Neuronal stem cell (in vitro differentiated cells): Measurements from ENCODE around the gene RAB25.
A peak's percentile ranks its signal among the peaks of the same experiment; 100 is the strongest.

ENCODE experiments used
- DNase-seq: peaks from one replicate; pipeline ENCODE4 v3.0.0-alpha.2; 2013; ENCODE audit warnings: low spot score
- H2AFZ ChIP-seq: one replicate; pipeline ENCODE4 v1.6.1; 2013; ENCODE audit warnings: mild to moderate bottlenecking, low read length, inconsistent platforms
- H2AK5ac ChIP-seq: 2 replicates; pipeline ENCODE4 v1.6.1; 2013; ENCODE audit warnings: low read depth, mild to moderate bottlenecking, inconsistent platforms, low read length, moderate library complexity, mixed read lengths
- H2BK120ac ChIP-seq: 2 replicates; pipeline ENCODE4 v1.6.1; 2013; ENCODE audit warnings: low read depth, mild to moderate bottlenecking, inconsistent platforms, low read length, moderate library complexity, mixed read lengths
- H2BK12ac ChIP-seq: one replicate; pipeline ENCODE4 v1.6.1; 2013; ENCODE audit warnings: low read length, inconsistent platforms
- H2BK15ac ChIP-seq: 2 replicates; pipeline ENCODE4 v1.6.1; 2013; ENCODE audit warnings: mild to moderate bottlenecking, low read length, inconsistent platforms, mixed read lengths
- H2BK5ac ChIP-seq: one replicate; pipeline ENCODE4 v1.6.1; 2013; ENCODE audit warnings: inconsistent platforms, mild to moderate bottlenecking, low read length, moderate library complexity
- H3K14ac ChIP-seq: one replicate; pipeline ENCODE4 v1.6.1; 2013; ENCODE audit warnings: low read length, inconsistent platforms
- H3K18ac ChIP-seq: 2 replicates; pipeline ENCODE4 v1.6.1; 2013; ENCODE audit warnings: low read length, inconsistent platforms
- H3K23ac ChIP-seq: 2 replicates; pipeline ENCODE4 v1.6.1; 2013; ENCODE audit warnings: low read depth, mild to moderate bottlenecking, mixed read lengths, low read length, inconsistent platforms; ENCODE audit not compliant: poor library complexity
- H3K27ac ChIP-seq: replicated peaks from 3 replicates; pipeline ENCODE4 v1.5.1; 2013; ENCODE audit warnings: low read length, inconsistent platforms
- H3K27me3 ChIP-seq, 3 experiments: 2 replicates each; pipeline ENCODE4 v1.6.1; 2013; ENCODE audit warnings: low read length in 3 of 3, mild to moderate bottlenecking in 2 of 3, inconsistent platforms in 1 of 3, low read depth in 1 of 3, mixed read lengths in 1 of 3, moderate library complexity in 1 of 3; ENCODE audit not compliant: control insufficient read depth in 3 of 3, insufficient read depth in 3 of 3
- H3K36me3 ChIP-seq, 2 donors: replicated peaks in 1 of 2; 2 replicates each; pipeline ENCODE4 v1.6.1; 2013; ENCODE audit warnings: low read length in 2 of 2; ENCODE audit not compliant: control insufficient read depth in 2 of 2, insufficient read depth in 2 of 2
- H3K4ac ChIP-seq: 2 replicates; pipeline ENCODE4 v1.6.1; 2013; ENCODE audit warnings: inconsistent platforms, mild to moderate bottlenecking, low read length, moderate library complexity
- H3K4me1 ChIP-seq, 2 donors: 1 replicate in 1 of 2; 2 replicates in 1 of 2; pipeline ENCODE4 v1.6.1; 2013; ENCODE audit warnings: low read length in 2 of 2, low read depth in 1 of 2; ENCODE audit not compliant: control insufficient read depth in 2 of 2, insufficient read depth in 1 of 2
- H3K4me2 ChIP-seq: one replicate; pipeline ENCODE4 v1.6.1; 2013; ENCODE audit warnings: mild to moderate bottlenecking, low read length, inconsistent platforms; ENCODE audit not compliant: insufficient read depth, poor library complexity, severe bottlenecking
- H3K4me3 ChIP-seq, 2 donors: 2 replicates each; pipeline ENCODE4 v1.5.1; 2013; ENCODE audit warnings: low read length in 2 of 2, mild to moderate bottlenecking in 2 of 2, inconsistent platforms in 1 of 2, moderate library complexity in 1 of 2
- H3K79me1 ChIP-seq: one replicate; pipeline ENCODE4 v1.6.1; 2013; ENCODE audit warnings: low read depth, mild to moderate bottlenecking, inconsistent platforms, low read length, moderate library complexity
- H3K9ac ChIP-seq: one replicate; pipeline ENCODE4 v1.6.1; 2013; ENCODE audit warnings: mild to moderate bottlenecking, low read depth, low read length, inconsistent platforms; ENCODE audit not compliant: poor library complexity
- H3K9me3 ChIP-seq, 2 donors: replicated peaks in 1 of 2; 2 replicates each; pipeline versions ENCODE3 to v1.6.1; 2013; ENCODE audit warnings: low read length in 2 of 2, mild to moderate bottlenecking in 2 of 2, inconsistent platforms in 1 of 2, low read depth in 1 of 2, mixed read lengths in 1 of 2, moderate library complexity in 1 of 2; ENCODE audit not compliant: control insufficient read depth in 2 of 2, insufficient read depth in 1 of 2
- H4K8ac ChIP-seq: one replicate; pipeline ENCODE4 v1.6.1; 2013; ENCODE audit warnings: low read depth, mild to moderate bottlenecking, inconsistent platforms, low read length, moderate library complexity
- H4K91ac ChIP-seq: one replicate; pipeline ENCODE4 v1.6.1; 2013; ENCODE audit warnings: low read length, low read depth, mild to moderate bottlenecking, inconsistent platforms; ENCODE audit not compliant: poor library complexity
- WGBS, 2 donors: extraction: QIAGEN DNeasy Blood & Tissue Kit; methylation state at CpG; one replicate each; pipeline ENCODE4 v1.1.7; 2013; ENCODE audit warnings: missing lambda C conversion rate in 2 of 2, mixed read lengths in 1 of 2; ENCODE audit not compliant: insufficient read length in 2 of 2, insufficient replicate concordance in 1 of 2; ENCODE audit errors: extremely low coverage in 2 of 2; 5-methylcytosine and 5-hydroxymethylcytosine counted together

The RAB25 gene

DNA sequence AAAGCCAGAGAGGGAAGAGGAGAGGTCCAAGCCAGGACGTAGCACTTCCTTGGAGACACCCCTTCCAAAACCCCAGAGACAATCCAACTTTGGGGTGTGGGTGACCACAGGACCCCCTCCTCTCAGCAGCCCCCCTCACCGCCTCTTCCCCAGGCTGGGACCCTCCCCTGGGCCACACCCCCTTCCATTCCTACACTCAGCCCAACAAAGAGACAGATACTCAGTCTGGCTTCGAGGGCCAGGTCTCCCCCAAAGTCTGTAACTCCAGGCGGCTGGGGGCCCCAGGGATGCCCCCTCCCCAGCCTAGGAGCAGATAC is 19.9 kb downstream of the RAB25 start:
- Histone ChIP-seq H3K9ac (peak overlapping the region; percentile 100), H3K36me3 (peaks cover 12 to 52% of the 10 kb centered on the region in 2 donors), H2BK12ac (no peak overlapping the region), H3K27ac (peak overlapping the region; percentile 98), H2BK120ac (peak overlapping the region; percentile 7), H3K4me1 (peaks cover 41 to 46% of the 10 kb centered on the region in 2 donors), H2AFZ (no peak overlapping the region), H2BK15ac (peak overlapping the region; percentile 72), H4K91ac (no peak overlapping the region), H3K9me3 (no peaks in the 10 kb centered on the region), H3K18ac (peak overlapping the region; percentile 100), H3K27me3 (no peaks in the 10 kb centered on the region), H4K8ac (no peak overlapping the region), H3K79me1 (no peaks in the 10 kb centered on the region), H3K23ac (no peak overlapping the region), H3K4me2 (peak overlapping the region; percentile 54), H3K4ac (peak overlapping the region; percentile 71), H2BK5ac (peak overlapping the region; percentile 82), H3K4me3 (peak overlapping the region; percentile 93 to 99), H3K14ac (no peak overlapping the region), H2AK5ac (peak overlapping the region; percentile 98)
- WGBS, 2 donors: no CpG with 5 or more reads among the region's 4 CpGs
- DNase-seq: no peak

DNA sequence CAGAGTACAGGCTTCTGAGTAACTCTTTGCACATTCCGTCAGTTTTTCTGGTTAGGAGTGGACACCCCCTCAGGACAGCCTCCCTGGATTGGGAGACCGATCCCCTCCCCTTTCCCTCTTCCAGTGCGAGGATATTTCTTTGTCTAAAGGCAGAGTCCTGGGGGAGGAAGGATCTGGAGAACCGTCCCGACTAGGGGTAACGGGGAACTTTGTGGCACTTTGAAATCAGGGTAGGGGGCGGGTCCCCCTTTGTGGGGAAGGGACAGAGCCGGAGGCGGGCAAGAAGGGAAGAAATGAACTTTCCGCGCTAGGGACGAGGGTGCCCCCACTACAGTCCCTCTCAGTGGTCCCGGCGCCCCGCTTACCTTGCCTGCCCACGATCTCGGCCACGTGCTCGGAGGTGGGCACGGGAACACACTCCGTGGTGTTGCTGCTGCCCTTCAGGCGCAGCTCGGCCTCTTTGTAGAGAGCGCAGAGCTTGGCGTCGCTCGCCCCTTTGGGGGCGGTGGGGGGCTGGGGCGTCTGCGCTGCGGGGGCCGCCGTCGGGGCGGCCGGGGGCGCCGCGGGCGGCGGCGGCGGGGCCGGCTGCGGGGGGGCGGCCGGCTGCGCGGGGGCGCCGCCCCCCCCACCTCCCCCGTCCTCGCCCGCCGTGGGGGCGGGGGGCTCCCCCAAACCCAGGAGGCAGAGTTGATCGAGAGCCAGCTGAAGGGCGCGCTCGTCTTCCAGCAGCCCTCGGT is 20.4 kb downstream of the RAB25 start:
- peak overlapping the region; percentile 54 for H3K4me2 ChIP-seq
- H3K9me3 ChIP-seq: no peaks in the 10 kb centered on the region
- peaks cover 39 to 45% of the 10 kb centered on the region in 2 donors for H3K4me1 ChIP-seq
- peak overlapping the region; percentile 72 for H2BK15ac ChIP-seq
- H2BK12ac ChIP-seq: no peak overlapping the region
- peak overlapping the region; percentile 98 for H2AK5ac ChIP-seq
- H3K23ac ChIP-seq: peak overlapping the region; percentile 89
- no peak for DNase-seq
- H3K27ac ChIP-seq: peak overlapping the region; percentile 98
- no CpG with 5 or more reads among the region's 61 CpGs for WGBS, 2 donors
- H3K36me3 ChIP-seq: peaks cover 12 to 47% of the 10 kb centered on the region in 2 donors
- H3K4ac ChIP-seq: peak overlapping the region; percentile 98
- H4K8ac ChIP-seq: no peak overlapping the region
- no peak overlapping the region for H3K14ac ChIP-seq
- H2BK120ac ChIP-seq: peak overlapping the region; percentile 7
- no peak overlapping the region for H2AFZ ChIP-seq
- H3K4me3 ChIP-seq: peak overlapping the region; percentile 93 to 99
- H3K18ac ChIP-seq: peak overlapping the region; percentile 100
- peak overlapping the region; percentile 99 for H4K91ac ChIP-seq
- H3K9ac ChIP-seq: peak overlapping the region; percentile 100
- no peaks in the 10 kb centered on the region for H3K27me3 ChIP-seq
- H2BK5ac ChIP-seq: peak overlapping the region; percentile 82
- no peaks in the 10 kb centered on the region for H3K79me1 ChIP-seq

DNA sequence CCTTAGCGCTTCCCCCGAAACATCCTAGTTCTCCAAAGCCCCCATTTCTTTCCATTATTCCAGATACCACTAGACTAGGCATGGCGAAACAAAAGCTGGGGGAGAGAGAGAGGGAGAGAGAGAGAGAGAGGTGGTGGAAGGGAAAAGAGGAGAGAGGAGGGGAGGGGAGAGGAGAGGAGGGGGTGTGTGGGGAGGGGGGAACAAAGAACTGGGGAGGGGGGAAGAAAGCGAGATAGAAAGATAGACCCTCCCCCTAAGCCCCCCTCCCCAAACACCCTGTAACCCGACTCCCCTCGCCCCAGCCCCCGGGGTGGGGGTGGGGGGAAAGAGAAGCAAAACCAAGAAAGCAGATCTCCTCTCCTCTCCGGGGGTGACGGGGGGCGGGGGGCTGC is 21.0 kb downstream of the RAB25 start:
- H3K4me3 ChIP-seq: peak overlapping the region; percentile 93 to 99
- H3K9me3 ChIP-seq: no peaks in the 10 kb centered on the region
- H3K4ac ChIP-seq: no peak overlapping the region
- DNase-seq: no peak
- peak overlapping the region; percentile 7 for H2BK120ac ChIP-seq
- H3K14ac ChIP-seq: no peak overlapping the region
- peak overlapping the region; percentile 72 for H2BK15ac ChIP-seq
- H3K23ac ChIP-seq: no peak overlapping the region
- no CpG with 5 or more reads among the region's 10 CpGs for WGBS, 2 donors
- peaks cover 12 to 44% of the 10 kb centered on the region in 2 donors for H3K36me3 ChIP-seq
- peak overlapping the region; percentile 82 for H2BK5ac ChIP-seq
- H3K27ac ChIP-seq: peak overlapping the region; percentile 98
- peak overlapping the region; percentile 80 for H2AFZ ChIP-seq
- no peak overlapping the region for H2BK12ac ChIP-seq
- no peaks in the 10 kb centered on the region for H3K79me1 ChIP-seq
- H3K4me1 ChIP-seq: peaks cover 38 to 49% of the 10 kb centered on the region in 2 donors
- peak overlapping the region; percentile 98 for H2AK5ac ChIP-seq
- H3K4me2 ChIP-seq: peak overlapping the region; percentile 48
- no peak overlapping the region for H4K91ac ChIP-seq
- no peaks in the 10 kb centered on the region for H3K27me3 ChIP-seq
- H3K9ac ChIP-seq: peak overlapping the region; percentile 100
- peak overlapping the region; percentile 96 for H3K18ac ChIP-seq
- no peak overlapping the region for H4K8ac ChIP-seq

DNA sequence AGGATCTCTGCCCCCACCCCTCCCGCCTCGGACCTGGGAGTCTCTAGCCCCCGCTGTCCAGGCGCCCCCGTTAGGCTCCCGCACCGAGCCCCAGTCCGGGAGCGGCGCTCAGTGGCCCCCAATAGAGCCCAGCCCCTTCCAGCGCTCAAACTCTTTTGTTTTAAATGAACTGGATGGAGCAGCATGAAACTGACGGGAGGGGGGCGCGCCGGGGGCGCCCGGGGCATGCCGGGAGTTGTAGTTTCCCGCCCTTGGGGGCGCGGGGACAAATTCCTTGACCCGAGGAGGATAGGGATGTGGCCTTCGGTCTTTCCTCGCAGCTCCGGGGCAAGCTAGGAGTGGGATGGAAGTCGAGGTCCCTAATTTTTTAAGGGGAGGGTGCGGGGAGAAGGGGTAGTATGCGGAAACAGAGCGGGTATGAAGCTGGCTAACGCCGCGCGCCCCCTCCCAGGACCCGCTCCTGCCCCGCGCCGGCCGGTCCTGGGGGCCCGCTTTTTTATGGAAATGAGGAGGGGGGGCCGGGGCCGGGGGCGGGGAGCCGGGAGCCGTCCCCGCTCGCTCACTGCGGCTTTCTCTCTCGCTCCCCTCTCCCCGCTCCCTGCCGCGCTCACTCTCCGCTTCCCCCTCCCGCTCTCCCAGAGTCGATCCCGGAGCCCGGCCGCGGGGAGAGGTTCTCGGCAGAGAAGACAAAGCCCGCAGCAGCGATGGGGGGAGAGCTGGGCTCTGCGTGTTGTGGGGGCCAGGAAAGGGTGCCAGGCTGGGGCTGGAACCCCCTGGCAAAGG is 21.5 kb downstream of the RAB25 start, which contains the start of gene MEX3A:
Gene MEX3A (minus strand): TSS at position 157 of the 783 bp plus-strand sequence. CDS start 467 bp downstream, outside the sequence.
- H3K4me1 ChIP-seq: peaks cover 34 to 46% of the 10 kb centered on the region in 2 donors
- H2AFZ ChIP-seq: peak within 1 kb of the TSS; percentile 80
- no peak within 1 kb of the TSS for H2BK12ac ChIP-seq
- peak within 1 kb of the TSS; percentile 61 for H3K14ac ChIP-seq
- H2BK5ac ChIP-seq: peak within 1 kb of the TSS; percentile 92
- peak within 1 kb of the TSS; percentile 97 to 99 for H3K4me3 ChIP-seq
- H4K91ac ChIP-seq: peak within 1 kb of the TSS; percentile 99
- H3K4ac ChIP-seq: peak within 1 kb of the TSS; percentile 98
- WGBS, 2 donors: no CpG with 5 or more reads among the region's 62 CpGs
- H3K27me3 ChIP-seq: no peaks in the 10 kb centered on the region
- peak within 1 kb of the TSS; percentile 22 for H2BK120ac ChIP-seq
- H3K79me1 ChIP-seq: no peaks in the 10 kb centered on the region
- peak within 1 kb of the TSS; percentile 98 for H2AK5ac ChIP-seq
- H3K27ac ChIP-seq: peak within 1 kb of the TSS; percentile 98
- peak within 1 kb of the TSS; percentile 72 for H2BK15ac ChIP-seq
- peak within 1 kb of the TSS; percentile 89 for H3K23ac ChIP-seq
- peak within 1 kb of the TSS; percentile 100 for H3K18ac ChIP-seq
- no peaks in the 10 kb centered on the region for H3K9me3 ChIP-seq
- no peak within 1 kb of the TSS for H4K8ac ChIP-seq
- peak; percentile 97 for DNase-seq
- H3K9ac ChIP-seq: peak within 1 kb of the TSS; percentile 100
- peaks cover 7 to 42% of the 10 kb centered on the region in 2 donors for H3K36me3 ChIP-seq
- peak within 1 kb of the TSS; percentile 54 for H3K4me2 ChIP-seq
